Mesothelial cell of epicardium (in vitro differentiated cells): ENCODE data around the gene CHAD. TPM values are rescaled to one million over a fixed set of nuclear protein-coding genes. Genes with fewer than 3 reads are reported as not detected.
A peak's percentile ranks its signal among the peaks of the same experiment; 100 is the strongest.

Source experiments
- DNase-seq, 2 experiments: peaks; one replicate each; pipeline ENCODE4 v3.0.0; 2021; ENCODE audit warnings: low spot score in 2 of 2; ENCODE audit not compliant: unreplicated experiment in 2 of 2
- H3K27ac Mint-ChIP-seq: 2 replicates; pipeline ENCODE4 v1.8.0; 2021; ENCODE audit warnings: mixed read lengths
- H3K27me3 Mint-ChIP-seq: 2 replicates; pipeline ENCODE4 v1.8.0; 2021; ENCODE audit warnings: low read depth, mixed read lengths
- H3K36me3 Mint-ChIP-seq: 2 replicates; pipeline ENCODE4 v1.8.0; 2021; ENCODE audit warnings: mixed read lengths
- H3K4me1 Mint-ChIP-seq: 2 replicates; pipeline ENCODE4 v1.8.0; 2021; ENCODE audit warnings: mixed read lengths
- H3K4me3 Mint-ChIP-seq: 2 replicates; pipeline ENCODE4 v1.8.0; 2021; ENCODE audit warnings: mild to moderate bottlenecking, moderate library complexity, mixed read lengths
- H3K9me3 Mint-ChIP-seq: 2 replicates; pipeline ENCODE4 v1.8.0; 2021; ENCODE audit warnings: mixed read lengths
- total RNA-seq: library from RNA; stranded (reverse); gene quantifications from 3 replicates; pipeline ENCODE4 v1.2.1, GENCODE V29; 2021
- TF ChIP-seq, protein P1 (sequence below): fragments of 200-600 bp; sonication (generic); IDR thresholded peaks from one replicate; pipeline ENCODE4 v1.5.0; 2021; ENCODE audit warnings: antibody characterized with exemption; ENCODE audit not compliant: unreplicated experiment

The CHAD gene
- total RNA-seq, 1 donor from 2014 or later, result not detected

DNA sequence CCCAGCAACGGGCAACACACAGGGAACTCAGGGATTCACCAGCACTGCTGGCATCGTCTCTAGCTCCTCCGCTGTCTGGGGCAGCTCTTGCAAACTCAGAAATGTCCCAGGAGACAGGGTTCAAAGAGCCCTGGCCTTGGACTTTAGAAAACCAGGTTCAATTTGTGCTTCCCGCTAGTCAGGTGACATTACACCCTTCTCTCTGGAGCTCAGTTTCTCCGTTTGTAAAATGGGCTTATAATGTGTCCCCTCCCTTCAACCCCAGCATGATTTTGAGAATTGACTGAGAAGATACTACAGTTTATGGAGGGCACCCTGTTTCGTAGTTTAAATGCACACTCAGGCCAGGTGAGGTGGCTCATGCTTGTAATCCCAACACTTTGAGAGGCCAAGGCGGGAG is 37.6 kb upstream of the CHAD start:
- H3K9me3 Mint-ChIP-seq, result no peaks in the 10 kb centered on the region
- TF ChIP-seq, protein P1, sequence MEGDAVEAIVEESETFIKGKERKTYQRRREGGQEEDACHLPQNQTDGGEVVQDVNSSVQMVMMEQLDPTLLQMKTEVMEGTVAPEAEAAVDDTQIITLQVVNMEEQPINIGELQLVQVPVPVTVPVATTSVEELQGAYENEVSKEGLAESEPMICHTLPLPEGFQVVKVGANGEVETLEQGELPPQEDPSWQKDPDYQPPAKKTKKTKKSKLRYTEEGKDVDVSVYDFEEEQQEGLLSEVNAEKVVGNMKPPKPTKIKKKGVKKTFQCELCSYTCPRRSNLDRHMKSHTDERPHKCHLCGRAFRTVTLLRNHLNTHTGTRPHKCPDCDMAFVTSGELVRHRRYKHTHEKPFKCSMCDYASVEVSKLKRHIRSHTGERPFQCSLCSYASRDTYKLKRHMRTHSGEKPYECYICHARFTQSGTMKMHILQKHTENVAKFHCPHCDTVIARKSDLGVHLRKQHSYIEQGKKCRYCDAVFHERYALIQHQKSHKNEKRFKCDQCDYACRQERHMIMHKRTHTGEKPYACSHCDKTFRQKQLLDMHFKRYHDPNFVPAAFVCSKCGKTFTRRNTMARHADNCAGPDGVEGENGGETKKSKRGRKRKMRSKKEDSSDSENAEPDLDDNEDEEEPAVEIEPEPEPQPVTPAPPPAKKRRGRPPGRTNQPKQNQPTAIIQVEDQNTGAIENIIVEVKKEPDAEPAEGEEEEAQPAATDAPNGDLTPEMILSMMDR, result no peak
- no peak for DNase-seq
- H3K4me1 Mint-ChIP-seq, result peaks cover 31% of the 10 kb centered on the region
- peaks cover 13% of the 10 kb centered on the region for H3K27me3 Mint-ChIP-seq
- no peak overlapping the region for H3K4me3 Mint-ChIP-seq
- no peak overlapping the region for H3K27ac Mint-ChIP-seq
- no peaks in the 10 kb centered on the region for H3K36me3 Mint-ChIP-seq

GRCh38 chr17:50505591-50506130 is 37.0 kb upstream of the CHAD start:
- H3K27me3 Mint-ChIP-seq, result peaks cover 13% of the 10 kb centered on the region
- H3K9me3 Mint-ChIP-seq, result no peaks in the 10 kb centered on the region
- no peak overlapping the region for H3K4me3 Mint-ChIP-seq
- TF ChIP-seq, protein P1, result no peak
- H3K27ac Mint-ChIP-seq, result no peak overlapping the region
- H3K4me1 Mint-ChIP-seq, result peaks cover 24% of the 10 kb centered on the region
- DNase-seq, result no peak
- H3K36me3 Mint-ChIP-seq, result no peaks in the 10 kb centered on the region

DNA sequence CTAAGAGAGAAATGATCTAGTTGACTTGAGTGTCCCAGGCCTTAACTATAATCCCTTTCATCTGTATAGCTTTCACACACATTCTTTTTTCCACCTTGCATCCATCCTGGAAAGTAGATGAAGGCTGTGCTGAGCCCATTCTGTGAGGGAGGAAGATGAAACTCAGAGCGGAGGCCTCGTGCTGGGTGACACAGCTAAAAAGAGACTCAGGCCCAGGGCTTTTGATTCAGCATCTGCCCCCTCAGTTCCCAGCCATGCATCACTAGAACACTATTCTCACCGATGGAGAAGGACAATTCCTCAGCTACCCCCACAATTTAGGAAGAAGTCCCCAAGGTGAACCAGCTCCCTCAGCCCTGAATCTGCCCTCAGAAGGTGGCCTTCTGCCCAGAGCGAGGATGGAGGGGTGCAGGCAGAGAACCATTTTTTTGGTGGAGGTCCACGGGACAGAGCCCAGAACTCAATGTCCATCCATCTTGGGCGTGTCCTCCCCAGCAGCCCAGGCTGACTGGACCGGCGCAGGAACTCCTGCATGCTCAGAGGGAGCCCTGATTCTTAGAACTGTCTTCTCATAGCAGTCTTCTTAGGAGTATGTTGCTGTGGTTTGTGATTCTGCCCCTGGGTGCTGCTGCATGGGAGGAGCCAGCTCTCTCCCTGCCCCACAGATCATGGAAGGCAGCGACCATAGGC is 33.8 kb upstream of the CHAD start:
- TF ChIP-seq, protein P1, result no peak
- Mint-ChIP-seq H3K4me3 (no peak overlapping the region), H3K27ac (no peak overlapping the region), H3K9me3 (no peaks in the 10 kb centered on the region), H3K36me3 (no peaks in the 10 kb centered on the region), H3K27me3 (peaks cover 13% of the 10 kb centered on the region), H3K4me1 (peaks cover 8% of the 10 kb centered on the region)
- DNase-seq, result no peak

DNA sequence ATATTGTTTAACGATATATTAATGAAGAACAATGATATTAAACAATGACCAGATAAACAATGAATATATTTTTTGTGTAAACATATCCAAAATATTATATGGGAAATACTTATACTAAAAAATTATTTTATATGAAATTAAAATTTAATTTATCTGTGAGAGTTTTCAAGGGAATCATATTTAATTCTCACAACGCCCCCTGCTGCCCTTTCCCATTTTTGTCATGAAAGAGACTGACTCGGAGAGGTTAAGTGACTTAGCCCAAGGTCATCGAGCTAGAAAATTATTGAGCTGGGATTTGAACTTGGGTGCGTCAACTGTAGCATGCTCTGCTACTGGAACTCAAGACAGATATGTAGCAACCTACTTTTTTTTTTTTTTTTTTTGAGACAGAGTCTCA is 32.4 kb upstream of the CHAD start:
- H3K36me3 Mint-ChIP-seq, result no peaks in the 10 kb centered on the region
- H3K4me3 Mint-ChIP-seq, result no peak overlapping the region
- H3K27me3 Mint-ChIP-seq, result peaks cover 10% of the 10 kb centered on the region
- DNase-seq, result no peak
- peaks cover 8% of the 10 kb centered on the region for H3K4me1 Mint-ChIP-seq
- H3K9me3 Mint-ChIP-seq, result no peaks in the 10 kb centered on the region
- TF ChIP-seq, protein P1, result peak; percentile 22
- H3K27ac Mint-ChIP-seq, result no peak overlapping the region

GRCh38 chr17:50499721-50500120 is 31.0 kb upstream of the CHAD start:
- TF ChIP-seq, protein P1, result no peak
- Mint-ChIP-seq H3K4me1 (peaks cover 8% of the 10 kb centered on the region), H3K36me3 (no peaks in the 10 kb centered on the region), H3K27me3 (peaks cover 7% of the 10 kb centered on the region), H3K4me3 (no peak overlapping the region), H3K9me3 (no peaks in the 10 kb centered on the region), H3K27ac (no peak overlapping the region)
- no peak for DNase-seq
